NCI-H1436 (cell line): ENCODE measurements around the gene CMBL.
"Not testable (repeated sequence)": the region's sequence is repeated elsewhere in the genome, so short reads cannot be mapped to it uniquely, and the experiment has no call there.

ENCODE experiments used
- DNase-seq: peaks from one replicate; lab custom pipeline; 2025; lab: John Stamatoyannopoulos, UW

The CMBL gene

GRCh38 chr5:10257870-10258269 is 49.8 kb downstream of the CMBL start:
- no peak for DNase-seq

- DNase-seq, result no peak
Measured at GRCh38 chr5:10254686-10255085, 53.0 kb downstream of the CMBL start.

- no peak for DNase-seq
Measured at GRCh38 chr5:10253390-10253789, 54.3 kb downstream of the CMBL start.

- no peak for DNase-seq
Measured at GRCh38 chr5:10251405-10251804, 56.3 kb downstream of the CMBL start.

- DNase-seq, result no peak
Measured at GRCh38 chr5:10250806-10251276, 56.9 kb downstream of the CMBL start.

- DNase-seq, result peak; percentile 97
Measured at GRCh38 chr5:10249948-10250805, 57.5 kb downstream of the CMBL start, which contains the start of gene CCT5. CCT5 (plus strand) TSS chr5:10250280; CDS start chr5:10250341, 61 bp downstream.

- no peak for DNase-seq
Measured at GRCh38 chr5:10248378-10249260, 59.1 kb downstream of the CMBL start.

GRCh38 chr5:10247217-10247616 is 60.5 kb downstream of the CMBL start:
- not testable (repeated sequence) for DNase-seq

GRCh38 chr5:10246761-10247160 is 60.9 kb downstream of the CMBL start:
- no peak for DNase-seq

GRCh38 chr5:10244342-10244944 is 63.3 kb downstream of the CMBL start:
- DNase-seq, result no peak

- no peak for DNase-seq
Measured at GRCh38 chr5:10243660-10244240, 64.0 kb downstream of the CMBL start.

GRCh38 chr5:10235350-10235749 is 72.4 kb downstream of the CMBL start:
- DNase-seq, result no peak

- DNase-seq, result no peak
Measured at GRCh38 chr5:10233505-10233904, 74.2 kb downstream of the CMBL start.

GRCh38 chr5:10233011-10233410 is 74.7 kb downstream of the CMBL start:
- no peak for DNase-seq

GRCh38 chr5:10232386-10232785 is 75.3 kb downstream of the CMBL start:
- no peak for DNase-seq

- no peak for DNase-seq
Measured at GRCh38 chr5:10229306-10230048, 78.2 kb downstream of the CMBL start.

GRCh38 chr5:10228288-10228687 is 79.4 kb downstream of the CMBL start:
- DNase-seq, result no peak
